HepG2 (cell line): ENCODE data around the gene CFAP100. TPM values are rescaled to one million over a fixed set of nuclear protein-coding genes. Genes with fewer than 3 reads are reported as not detected.

Source experiments
- ATAC-seq: fragments of 200-7000 bp; cut with Tn5 transposase; 3 replicates; pipeline ENCODE4 v1.9.1; 2020; ENCODE audit warnings: mild to moderate bottlenecking, moderate library complexity
- BruUV-seq: library from RNA; stranded (reverse); fragments of 400-500 nt; replicated peaks from 2 replicates; lab custom pipeline; 2021; lab: Mats Ljungman, UMichigan
- CTCF ChIA-PET: fragments of 300-600 bp; formaldehyde crosslinking; extraction: SDS; loops from one replicate; lab custom pipeline; 2021; ENCODE audit warnings: low total read pairs, inconsistent platforms, low intra/inter-chr PET ratio; lab: Yijun Ruan, JAX
- POLR2A ChIA-PET: fragments of 350-600 bp; sonication (Branson Sonifier 250); formaldehyde crosslinking; loops from one replicate; lab custom pipeline; 2020; ENCODE audit warnings: antibody characterized with exemption, inconsistent platforms; lab: Yijun Ruan, JAX
- DNase-seq: peaks from one replicate; pipeline ENCODE4 v3.0.0-alpha.2; 2015; ENCODE audit warnings: low spot score
- FAIRE-seq: peaks from 3 replicates; lab custom pipeline; 2011; peaks lifted over from hg19 to GRCh38; lab: Jason Lieb, UNC
- H2AFZ ChIP-seq: one replicate; pipeline ENCODE4 v1.6.1; 2011; ENCODE audit warnings: low read length, inconsistent platforms
- H3K27ac ChIP-seq: fragments of 300-600 bp; 3 replicates; pipeline ENCODE4 v1.8.0; 2011; ENCODE audit warnings: mixed run types, mild to moderate bottlenecking, mixed read lengths, low read length, inconsistent platforms; ENCODE audit not compliant: insufficient read depth; ENCODE audit errors: extremely low read length
- H3K27me3 ChIP-seq, 2 experiments: fragments of 200-600 bp in 1 of 2; 2 replicates in 1 of 2; 3 replicates in 1 of 2; pipeline versions ENCODE4 v1.6.0 to v1.8.0; 2011; ENCODE audit warnings: low read length in 2 of 2, mild to moderate bottlenecking in 2 of 2, moderate library complexity in 2 of 2, inconsistent platforms in 1 of 2; ENCODE audit not compliant: insufficient read depth in 2 of 2, control insufficient read depth in 1 of 2
- H3K36me3 ChIP-seq, 2 experiments: fragments of 200-600 bp in 1 of 2; replicated peaks in 1 of 2; 2 replicates in 1 of 2; 3 replicates in 1 of 2; pipeline versions ENCODE4 v1.5.1 to v1.8.0; 2011; ENCODE audit warnings: low read length in 2 of 2, inconsistent platforms in 1 of 2; ENCODE audit not compliant: insufficient read depth in 2 of 2, control insufficient read depth in 1 of 2
- H3K4me1 ChIP-seq: 2 replicates; pipeline ENCODE4 v1.5.1; 2012; ENCODE audit warnings: low read length, inconsistent platforms; ENCODE audit not compliant: insufficient read depth
- H3K4me2 ChIP-seq: 2 replicates; pipeline ENCODE4 v1.6.0; 2011; ENCODE audit warnings: low read depth, low read length, inconsistent platforms
- H3K4me3 ChIP-seq, 3 experiments: fragments of 200-600 bp in 1 of 3; sonication (generic), shearing (Covaris generic) in 1 of 3; replicated peaks in 1 of 3; 2 replicates each; pipeline ENCODE4 v1.5.1; 2011 to 2016; ENCODE audit warnings: low read length in 3 of 3, inconsistent platforms in 2 of 3, low read depth in 2 of 3, mild to moderate bottlenecking in 2 of 3, control low read depth in 1 of 3, mixed read lengths in 1 of 3; ENCODE audit not compliant: insufficient read depth in 1 of 3
- H3K79me2 ChIP-seq: one replicate; pipeline ENCODE4 v1.6.1; 2011; ENCODE audit warnings: low read length, inconsistent platforms; ENCODE audit not compliant: insufficient read depth
- H3K9ac ChIP-seq: 2 replicates; pipeline ENCODE4 v1.6.0; 2011; ENCODE audit warnings: mild to moderate bottlenecking, low read depth, low read length, inconsistent platforms; ENCODE audit not compliant: insufficient read depth
- H3K9me3 ChIP-seq: 2 replicates; pipeline ENCODE4 v1.5.1; 2012; ENCODE audit warnings: mild to moderate bottlenecking, low read length
- H4K20me1 ChIP-seq: 2 replicates; pipeline ENCODE4 v1.6.0; 2011; ENCODE audit warnings: inconsistent platforms, mild to moderate bottlenecking, low read length, moderate library complexity; ENCODE audit not compliant: insufficient read depth
- FOSL2 ChIP-seq: sonication (generic); formaldehyde crosslinking; IDR thresholded peaks from 2 replicates; pipeline ENCODE4 v1.4.0; 2020; ENCODE audit warnings: missing genetic modification reagents
- HNRNPUL1 ChIP-seq: fragments of 200-400 bp; formaldehyde crosslinking; IDR thresholded peaks from 2 replicates; pipeline ENCODE4 v1.6.1; 2017; ENCODE audit warnings: low read depth, mild to moderate bottlenecking, low read length, moderate library complexity
- HOMEZ ChIP-seq: IDR thresholded peaks from 2 replicates; pipeline ENCODE4 v1.6.1; 2016; ENCODE audit warnings: low read depth
- RFXANK ChIP-seq: IDR thresholded peaks from 2 replicates; pipeline ENCODE4 v1.6.1; 2016
- THAP7 ChIP-seq: sonication (generic); formaldehyde crosslinking; IDR thresholded peaks from 2 replicates; pipeline ENCODE4 v1.8.1; 2023; ENCODE audit warnings: mild to moderate bottlenecking, missing genetic modification reagents
- ZNF207 ChIP-seq: fragments of 450-650 bp; IDR thresholded peaks from 2 replicates; pipeline ENCODE4 v1.6.1; 2016; ENCODE audit warnings: antibody characterized with exemption, borderline replicate concordance
- ZNF335 ChIP-seq: sonication (generic); formaldehyde crosslinking; IDR thresholded peaks from 2 replicates; pipeline ENCODE4 v1.4.0; 2020; ENCODE audit warnings: missing genetic modification reagents
- ZNF501 ChIP-seq: sonication (generic); formaldehyde crosslinking; IDR thresholded peaks from 2 replicates; pipeline ENCODE4 v1.5.1; 2020; ENCODE audit warnings: mild to moderate bottlenecking, moderate library complexity, missing genetic modification reagents
- ZNF652 ChIP-seq: IDR thresholded peaks from 2 replicates; pipeline ENCODE4 v1.6.1; 2016; ENCODE audit warnings: low read depth, borderline replicate concordance
- ZSCAN29 ChIP-seq: sonication (generic); formaldehyde crosslinking; conservative IDR thresholded peaks from 2 replicates; pipeline ENCODE4 v1.4.0; 2020; ENCODE audit warnings: mild to moderate bottlenecking, missing genetic modification reagents
- WGBS: methylation state at CpG from one replicate; pipeline ENCODE4 v1.1.6; 2017; ENCODE audit warnings: low lambda C conversion rate; 5-methylcytosine and 5-hydroxymethylcytosine counted together
- in situ Hi-C: cut with HindIII; loops from 2 replicates; pipeline ENCODE4 v1.10.0; 2017; ENCODE audit warnings: low pct_unique_long_range_greater_than_20kb; ENCODE audit not compliant: extremely low pct_ligation_motif_present
- intact Hi-C: fragments of 100-400 bp; cut with micrococcal nuclease; formaldehyde crosslinking; loops from one replicate; pipeline ENCODE4 v1.10.0; 2022; ENCODE audit not compliant: unreplicated experiment
- polyA plus RNA-seq, 8 experiments: library from polyadenylated mRNA; depleted of rRNA in 3 of 8; stranded (reverse) in 7 of 8; unstranded in 1 of 8; fragments of >200 nt; fragmentation: Illumina TruSeq in 4 of 8; extraction: Trizol in 4 of 8; gene quantifications; 2 replicates each; pipeline versions ENCODE4 v1.2.1 to v1.2.3, GENCODE V29; 2011 to 2016; ENCODE audit warnings: low read depth in 4 of 8, missing spikeins in 1 of 8, mixed read lengths in 1 of 8; ENCODE audit not compliant: insufficient read depth in 1 of 8
- total RNA-seq, 5 experiments: library from RNA; depleted of rRNA; stranded (reverse); fragments of >200 nt; fragmentation: Illumina TruSeq; extraction: Trizol; gene quantifications; 2 replicates each; pipeline ENCODE4 v1.2.3, GENCODE V29; 2016; ENCODE audit warnings: low read depth in 1 of 5

CFAP100 gene
- total and polyA plus RNA-seq, 2 of the 13 experiments (the other 11 are each of a cell fraction or from before 2014, with no cell fraction given), result 0.32 TPM; not detected in 1

DNA sequence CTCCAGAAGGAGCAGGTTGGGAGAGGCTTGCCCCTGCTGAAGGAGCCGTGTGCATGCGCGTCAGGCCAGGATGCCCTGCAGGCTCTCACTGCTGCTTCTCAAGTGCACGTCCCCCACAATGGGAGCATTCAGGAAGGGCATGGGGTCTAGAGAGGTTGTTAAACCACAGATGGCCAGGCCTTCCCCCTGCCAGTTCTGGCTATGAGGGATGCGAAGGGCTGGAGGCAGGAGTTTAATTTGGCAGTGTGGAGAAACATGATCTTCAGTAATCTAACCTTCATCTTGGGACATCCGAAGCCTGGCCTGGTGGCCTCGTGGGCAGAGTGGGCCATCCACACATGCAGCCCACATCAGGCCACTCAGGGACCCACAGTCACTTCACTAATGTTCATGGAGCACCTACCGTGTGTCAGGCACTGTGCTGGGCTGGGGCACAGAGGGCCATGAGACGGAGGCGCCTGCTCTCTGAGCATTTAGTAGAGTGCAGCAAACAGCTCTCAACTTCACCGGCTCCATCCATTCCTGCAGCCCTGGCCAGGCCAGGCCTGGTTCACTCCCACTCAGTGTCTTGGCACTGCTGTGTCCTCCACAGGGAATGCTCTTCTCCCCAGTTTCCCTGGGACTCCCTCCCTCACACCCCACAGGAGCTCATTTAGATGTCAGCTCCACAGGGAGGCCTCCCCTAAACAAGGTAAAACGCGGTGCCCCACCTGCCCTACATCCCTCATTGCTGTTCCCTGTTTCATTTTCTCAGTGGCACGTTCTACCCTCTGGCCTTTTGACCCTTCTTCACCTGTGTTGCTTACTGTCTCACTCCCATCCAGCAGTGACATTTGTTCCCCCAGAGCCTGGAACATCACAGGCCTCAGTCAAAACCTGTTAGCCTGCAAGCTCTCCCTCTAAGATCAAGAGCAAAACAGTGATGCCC, 4.0 kb downstream of the CFAP100 start:
- ATAC-seq (no peak), DNase-seq (no peak), FAIRE-seq (no peak)
- H3K4me2 ChIP-seq, result no peak overlapping the region
- H2AFZ ChIP-seq, result no peak overlapping the region
- ChIA-PET POLR2A (no interaction called here), CTCF (no interaction called here)
- WGBS, result 55% methylated on average over 5 of the region's 14 CpGs
- no peak overlapping the region for H3K27ac ChIP-seq
- H3K36me3 ChIP-seq, result no peaks in the 10 kb centered on the region
- H3K4me1 ChIP-seq, result no peaks in the 10 kb centered on the region
- no peaks in the 10 kb centered on the region for H4K20me1 ChIP-seq
- BruUV-seq, result no TSS peak
- H3K9me3 ChIP-seq, result no peaks in the 10 kb centered on the region
- peaks cover 2 to 34% of the 10 kb centered on the region in 2 experiments; a peak in 3 of 5 replicates for H3K27me3 ChIP-seq
- no peak overlapping the region for H3K9ac ChIP-seq
- TF ChIP-seq RFXANK (CRISPR knock-in tag) (no peak), THAP7 (CRISPR knock-in tag) (no peak), HNRNPUL1 (no peak), FOSL2 (CRISPR knock-in tag) (no peak), ZNF335 (CRISPR knock-in tag) (no peak)
- H3K4me3 ChIP-seq, result no peak overlapping the region
- in situ Hi-C loops (no loop called here), intact Hi-C loops (no loop called here)
- H3K79me2 ChIP-seq, result no peaks in the 10 kb centered on the region

DNA sequence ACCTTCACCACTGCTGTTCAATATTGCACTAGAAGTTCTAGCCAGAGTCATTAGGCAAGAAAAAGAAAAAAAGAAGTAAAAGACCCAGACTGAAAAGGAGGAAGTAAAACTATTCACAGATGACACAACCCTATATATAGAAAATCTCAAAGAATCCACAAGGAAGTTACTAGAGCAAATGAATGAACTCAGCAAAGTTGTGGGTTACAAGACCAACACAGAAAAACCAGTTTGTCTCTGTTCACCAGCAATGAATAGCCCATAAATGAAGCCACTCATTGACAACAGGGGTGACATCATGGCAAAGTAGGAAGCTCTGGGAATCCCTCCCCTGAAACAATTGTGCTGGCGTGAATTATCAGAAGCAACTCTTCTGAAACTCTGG, 4.6 kb downstream of the CFAP100 start:
- Histone ChIP-seq H3K36me3 (no peaks in the 10 kb centered on the region), H3K79me2 (no peaks in the 10 kb centered on the region), H3K27me3 (peaks cover 2 to 32% of the 10 kb centered on the region in 2 experiments; a peak in 3 of 5 replicates), H3K4me3 (no peak overlapping the region), H3K9ac (no peak overlapping the region), H4K20me1 (no peaks in the 10 kb centered on the region), H2AFZ (no peak overlapping the region), H3K4me2 (no peak overlapping the region), H3K9me3 (no peaks in the 10 kb centered on the region), H3K27ac (no peak overlapping the region), H3K4me1 (no peaks in the 10 kb centered on the region)
- ATAC-seq (no peak), FAIRE-seq (no peak), DNase-seq (no peak)
- CTCF ChIA-PET, result no interaction called here
- WGBS, result 40% methylated on average over 1 of the region's 1 CpG
- in situ Hi-C loops, result no loop called here
- TF ChIP-seq HNRNPUL1 (no peak), ZSCAN29 (CRISPR knock-in tag) (no peak), ZNF207 (no peak), HOMEZ (CRISPR knock-in tag) (no peak), ZNF501 (CRISPR knock-in tag) (no peak), ZNF652 (no peak)
- BruUV-seq, result no TSS peak
- POLR2A ChIA-PET, result no interaction called here
- intact Hi-C loops, result no loop called here
